SK-N-SH (cell line): ENCODE measurements around the gene CENPX. TPM values are rescaled to one million over a fixed set of nuclear protein-coding genes. Genes with fewer than 3 reads are reported as not detected.

ENCODE experiments used
- CTCF ChIA-PET: fragments of 300-600, 350-600 bp; formaldehyde crosslinking; extraction: SDS; loops from one replicate; lab custom pipeline; 2021; lab: Yijun Ruan, JAX
- POLR2A ChIA-PET: fragments of 350-600 bp; sonication (Branson Sonifier 250); formaldehyde crosslinking; extraction: SDS; loops from one replicate; lab custom pipeline; 2020; ENCODE audit warnings: antibody characterized with exemption, inconsistent platforms; lab: Yijun Ruan, JAX
- DNase-seq: peaks from one replicate; pipeline ENCODE4 v3.0.0; 2012
- H2AFZ ChIP-seq: fragments of 200-600 bp; sonication (generic); 2 replicates; pipeline ENCODE4 v1.8.1; 2016; ENCODE audit warnings: antibody characterized with exemption, mild to moderate bottlenecking, low read depth
- H3F3A ChIP-seq: fragments of 200-600 bp; sonication (generic); replicated peaks from 2 replicates; pipeline ENCODE3; 2016; ENCODE audit warnings: antibody characterized with exemption, mild to moderate bottlenecking; ENCODE audit not compliant: insufficient read depth
- H3K27ac ChIP-seq, 2 experiments: fragments of 200-500 bp in 1 of 2; fragments of 200-600 bp in 1 of 2; sonication (Bioruptor generic) in 1 of 2; sonication (generic), shearing (Covaris generic) in 1 of 2; 2 replicates each; pipeline versions ENCODE4 v1.5.1 to v1.6.1; 2014 to 2016; ENCODE audit warnings: low read depth in 2 of 2, inconsistent platforms in 1 of 2, low read length in 1 of 2, mild to moderate bottlenecking in 1 of 2, mixed read lengths in 1 of 2
- H3K27me3 ChIP-seq: fragments of 200-600 bp; sonication (generic), shearing (Covaris generic); 2 replicates; pipeline ENCODE4 v1.6.1; 2016; ENCODE audit warnings: mixed run types; ENCODE audit not compliant: insufficient read depth
- H3K36me3 ChIP-seq, 2 experiments: fragments of 200-500 bp in 1 of 2; fragments of 200-600 bp in 1 of 2; sonication (Bioruptor generic) in 1 of 2; sonication (generic) in 1 of 2; replicated peaks in 1 of 2; 2 replicates each; pipeline versions ENCODE3 to v1.5.1; 2014 to 2016; ENCODE audit warnings: low read length in 1 of 2, mild to moderate bottlenecking in 1 of 2; ENCODE audit not compliant: insufficient read depth in 2 of 2, control insufficient read depth in 1 of 2
- H3K4me1 ChIP-seq, 2 experiments: fragments of 200-500 bp in 1 of 2; fragments of 200-600 bp in 1 of 2; sonication (Bioruptor generic) in 1 of 2; sonication (generic), shearing (Covaris generic) in 1 of 2; 2 replicates each; pipeline versions ENCODE4 v1.5.1 to v1.6.1; 2014 to 2016; ENCODE audit warnings: low read depth in 1 of 2, low read length in 1 of 2, mixed run types in 1 of 2; ENCODE audit not compliant: insufficient read depth in 2 of 2, control insufficient read depth in 1 of 2
- H3K4me2 ChIP-seq: fragments of 200-600 bp; sonication (generic), shearing (Covaris generic); 2 replicates; pipeline ENCODE4 v1.6.1; 2017; ENCODE audit warnings: mixed run types
- H3K4me3 ChIP-seq, 2 experiments: fragments of 200-500 bp in 1 of 2; fragments of 200-600 bp in 1 of 2; sonication (Bioruptor generic) in 1 of 2; sonication (generic), shearing (Covaris generic) in 1 of 2; 2 replicates each; pipeline versions ENCODE4 v1.5.1 to v1.8.1; 2014 to 2016; ENCODE audit warnings: low read depth in 2 of 2, inconsistent platforms in 1 of 2, low read length in 1 of 2, mild to moderate bottlenecking in 1 of 2, mixed read lengths in 1 of 2, moderate library complexity in 1 of 2
- H3K79me2 ChIP-seq: fragments of 200-600 bp; sonication (generic); 2 replicates; pipeline ENCODE4 v1.8.1; 2017; ENCODE audit warnings: mild to moderate bottlenecking; ENCODE audit not compliant: insufficient read depth
- H3K9ac ChIP-seq: fragments of 200-600 bp; sonication (generic); 2 replicates; pipeline ENCODE4 v1.6.1; 2017; ENCODE audit warnings: mixed run types
- H3K9me2 ChIP-seq: fragments of 200-600 bp; sonication (generic); 2 replicates; pipeline ENCODE4 v1.6.1; 2017; ENCODE audit warnings: mixed run types
- H3K9me3 ChIP-seq: fragments of 200-600 bp; sonication (generic); 2 replicates; pipeline ENCODE4 v1.6.1; 2017; ENCODE audit warnings: mixed run types, mild to moderate bottlenecking, moderate library complexity
- H4K20me1 ChIP-seq: fragments of 200-600 bp; sonication (generic); 2 replicates; pipeline ENCODE4 v1.6.1; 2017; ENCODE audit warnings: mild to moderate bottlenecking, mixed run types; ENCODE audit not compliant: insufficient read depth
- CHD2 ChIP-seq: fragments of 150-350 bp; IDR thresholded peaks from 2 replicates; pipeline ENCODE4 v1.6.1; 2018; ENCODE audit warnings: low read length; ENCODE audit not compliant: partially characterized antibody
- ELF1 ChIP-seq: IDR thresholded peaks from 2 replicates; pipeline ENCODE4 v1.4.0; 2012
- EP300 ChIP-seq, 2 experiments: IDR thresholded peaks; 2 replicates each; pipeline versions ENCODE4 v1.4.0 to v1.6.1; 2012; ENCODE audit warnings: borderline replicate concordance in 1 of 2, low read depth in 1 of 2, low read length in 1 of 2
- EZH2phosphoT487 ChIP-seq: fragments of 200-600 bp; sonication (generic); IDR thresholded peaks from 2 replicates; pipeline ENCODE4 v1.6.1; 2017; ENCODE audit warnings: low read depth, mixed run types, mild to moderate bottlenecking, antibody characterized with exemption, moderate library complexity, borderline replicate concordance
- FOSL2 ChIP-seq: IDR thresholded peaks from 2 replicates; pipeline ENCODE4 v1.4.0; 2012; ENCODE audit warnings: low read depth, mild to moderate bottlenecking, moderate library complexity, borderline replicate concordance
- FOXJ3 ChIP-seq: sonication (generic); formaldehyde crosslinking; IDR thresholded peaks from 2 replicates; pipeline ENCODE4 v1.5.1; 2020; ENCODE audit warnings: mild to moderate bottlenecking, missing genetic modification reagents
- FOXM1 ChIP-seq: IDR thresholded peaks from 2 replicates; pipeline ENCODE4 v1.4.0; 2012; ENCODE audit warnings: low read depth, mild to moderate bottlenecking
- GABPA ChIP-seq: IDR thresholded peaks from 2 replicates; pipeline ENCODE4 v1.4.0; 2012; ENCODE audit warnings: low read depth, mild to moderate bottlenecking
- IRF3 ChIP-seq: fragments of 150-350 bp; IDR thresholded peaks from 2 replicates; pipeline ENCODE4 v1.6.1; 2016; ENCODE audit warnings: mild to moderate bottlenecking, low read depth, low read length
- MAX ChIP-seq: IDR thresholded peaks from 2 replicates; pipeline ENCODE4 v1.4.0; 2012; ENCODE audit warnings: low read depth
- MEF2A ChIP-seq: IDR thresholded peaks from 2 replicates; pipeline ENCODE4 v1.4.0; 2012; ENCODE audit warnings: low read depth, borderline replicate concordance
- MXI1 ChIP-seq: IDR thresholded peaks from 2 replicates; pipeline ENCODE4 v1.6.1; 2012; ENCODE audit warnings: mild to moderate bottlenecking, low read depth, low read length, improper control_type of control experiment
- NRF1 ChIP-seq: IDR thresholded peaks from 2 replicates; pipeline ENCODE4 v1.6.1; 2012; ENCODE audit warnings: low read depth, mild to moderate bottlenecking, low read length
- POLR2AphosphoS5 ChIP-seq: IDR thresholded peaks from 2 replicates; pipeline ENCODE4 v1.6.1; 2012; ENCODE audit warnings: low read depth, low read length
- RAD21 ChIP-seq: IDR thresholded peaks from 2 replicates; pipeline ENCODE4 v1.6.1; 2012; ENCODE audit warnings: mild to moderate bottlenecking, low read length
- RFX5 ChIP-seq: IDR thresholded peaks from 2 replicates; pipeline ENCODE4 v1.6.1; 2012; ENCODE audit warnings: mild to moderate bottlenecking, improper control_type of control experiment, low read length
- RXRA ChIP-seq: IDR thresholded peaks from 2 replicates; pipeline ENCODE4 v1.4.0; 2012; ENCODE audit warnings: low read depth, mild to moderate bottlenecking, borderline replicate concordance
- SMC3 ChIP-seq: IDR thresholded peaks from 2 replicates; pipeline ENCODE4 v1.6.1; 2012; ENCODE audit warnings: low read depth, low read length, improper control_type of control experiment
- TAF1 ChIP-seq: IDR thresholded peaks from 2 replicates; pipeline ENCODE4 v1.6.1; 2012; ENCODE audit warnings: low read depth, mild to moderate bottlenecking, low read length, moderate library complexity, borderline replicate concordance
- TCF12 ChIP-seq: IDR thresholded peaks from 2 replicates; pipeline ENCODE4 v1.4.0; 2012
- TEAD4 ChIP-seq: IDR thresholded peaks from 2 replicates; pipeline ENCODE4 v1.4.0; 2012; ENCODE audit warnings: mild to moderate bottlenecking, borderline replicate concordance; ENCODE audit not compliant: insufficient read depth
- USF1 ChIP-seq: IDR thresholded peaks from 2 replicates; pipeline ENCODE4 v1.4.0; 2012; ENCODE audit warnings: low read depth, borderline replicate concordance
- USF2 ChIP-seq: fragments of 150-350 bp; IDR thresholded peaks from 2 replicates; pipeline ENCODE4 v1.6.1; 2017; ENCODE audit warnings: antibody characterized with exemption, low read length, low read depth, borderline replicate concordance
- polyA plus RNA-seq, 3 experiments: library from polyadenylated mRNA; depleted of rRNA; stranded (reverse); fragments of >200 nt; gene quantifications; 2 replicates each; pipeline ENCODE4 v1.2.3, GENCODE V29; 2012

The CENPX gene
- polyA plus RNA-seq, 1 of the 3 experiments (the other 2 are of a cell fraction): 255 TPM

GRCh38 chr17:82022310-82022980, at the start of gene CENPX (continued):
- TF ChIP-seq TEAD4 (no peak), FOXJ3 (no peak; the same call in none of the 2 replicates), IRF3 (no peak), CHD2 (no peak), RXRA (no peak), MEF2A (no peak), TCF12 (no peak), ELF1 (no peak), NRF1 (no peak), GABPA (peak; percentile 68), RFX5 (no peak), SMC3 (no peak)

- H3K79me2 ChIP-seq: peaks cover 9% of the 10 kb centered on the region
- H3K9me3 ChIP-seq: no peaks in the 10 kb centered on the region
- H3K4me2 ChIP-seq: no peak overlapping the region
- CTCF ChIA-PET: interaction anchor here (1.3 to 4.1 kb wide), 5 partner anchors 21 to 50 kb away, joined by 3 to 15 read pairs (median 6); partner anchors contain the start of gene DCXR
- H2AFZ ChIP-seq: no peak overlapping the region; the same call in 1 of the 2 replicates
- no peak for TF ChIP-seq RXRA
- TF ChIP-seq USF2: no peak
- no peak for TF ChIP-seq USF1
- no peak for TF ChIP-seq MXI1
- TF ChIP-seq FOXM1: no peak
- no peak for TF ChIP-seq MAX
- TF ChIP-seq RFX5: no peak
- no peak for TF ChIP-seq EP300 (IDR thresholded peaks at IDR 0.05; ENCODE audit: borderline replicate concordance in 1 of 2, low read depth in 1 of 2, low read length in 1 of 2)
- TF ChIP-seq ELF1: no peak
- TF ChIP-seq RAD21: no peak
- TF ChIP-seq EZH2phosphoT487: no peak
- TF ChIP-seq TAF1: no peak
- no peak for TF ChIP-seq TEAD4
- no peak for TF ChIP-seq FOSL2
- TF ChIP-seq TCF12: no peak
- TF ChIP-seq MEF2A: no peak
- TF ChIP-seq POLR2AphosphoS5: no peak
- TF ChIP-seq IRF3: no peak
- no peak for TF ChIP-seq GABPA
- TF ChIP-seq CHD2: no peak
- H3K9me2 ChIP-seq: no peaks in the 10 kb centered on the region
- H3K27ac ChIP-seq: no peak overlapping the region
- H3K4me1 ChIP-seq: peaks cover 5% of the 10 kb centered on the region in 2 experiments; a peak in 2 of 4 replicates
- peaks cover 14% of the 10 kb centered on the region for H3F3A ChIP-seq
- POLR2A ChIA-PET: interaction anchor here (0.7 to 1.8 kb wide), 2 partner anchors 10 to 109 kb away, joined by 3 to 4 read pairs; no protein-coding TSS in a partner anchor
- H3K36me3 ChIP-seq: no peaks in the 10 kb centered on the region
- H3K9ac ChIP-seq: no peak overlapping the region
- no peaks in the 10 kb centered on the region for H4K20me1 ChIP-seq
- DNase-seq: no peak
- no peak overlapping the region for H3K4me3 ChIP-seq
- H3K27me3 ChIP-seq: no peaks in the 10 kb centered on the region
Observed at GRCh38 chr17:82070611-82071010, 47.9 kb upstream of the CENPX start.
